ENCODE measurements around the gene DDX52.
"Not testable (repeated sequence)": the region's sequence is repeated elsewhere in the genome, so short reads cannot be mapped to it uniquely, and the experiment has no call there.

The DDX52 gene, protein sequence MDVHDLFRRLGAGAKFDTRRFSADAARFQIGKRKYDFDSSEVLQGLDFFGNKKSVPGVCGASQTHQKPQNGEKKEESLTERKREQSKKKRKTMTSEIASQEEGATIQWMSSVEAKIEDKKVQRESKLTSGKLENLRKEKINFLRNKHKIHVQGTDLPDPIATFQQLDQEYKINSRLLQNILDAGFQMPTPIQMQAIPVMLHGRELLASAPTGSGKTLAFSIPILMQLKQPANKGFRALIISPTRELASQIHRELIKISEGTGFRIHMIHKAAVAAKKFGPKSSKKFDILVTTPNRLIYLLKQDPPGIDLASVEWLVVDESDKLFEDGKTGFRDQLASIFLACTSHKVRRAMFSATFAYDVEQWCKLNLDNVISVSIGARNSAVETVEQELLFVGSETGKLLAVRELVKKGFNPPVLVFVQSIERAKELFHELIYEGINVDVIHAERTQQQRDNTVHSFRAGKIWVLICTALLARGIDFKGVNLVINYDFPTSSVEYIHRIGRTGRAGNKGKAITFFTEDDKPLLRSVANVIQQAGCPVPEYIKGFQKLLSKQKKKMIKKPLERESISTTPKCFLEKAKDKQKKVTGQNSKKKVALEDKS

DNA sequence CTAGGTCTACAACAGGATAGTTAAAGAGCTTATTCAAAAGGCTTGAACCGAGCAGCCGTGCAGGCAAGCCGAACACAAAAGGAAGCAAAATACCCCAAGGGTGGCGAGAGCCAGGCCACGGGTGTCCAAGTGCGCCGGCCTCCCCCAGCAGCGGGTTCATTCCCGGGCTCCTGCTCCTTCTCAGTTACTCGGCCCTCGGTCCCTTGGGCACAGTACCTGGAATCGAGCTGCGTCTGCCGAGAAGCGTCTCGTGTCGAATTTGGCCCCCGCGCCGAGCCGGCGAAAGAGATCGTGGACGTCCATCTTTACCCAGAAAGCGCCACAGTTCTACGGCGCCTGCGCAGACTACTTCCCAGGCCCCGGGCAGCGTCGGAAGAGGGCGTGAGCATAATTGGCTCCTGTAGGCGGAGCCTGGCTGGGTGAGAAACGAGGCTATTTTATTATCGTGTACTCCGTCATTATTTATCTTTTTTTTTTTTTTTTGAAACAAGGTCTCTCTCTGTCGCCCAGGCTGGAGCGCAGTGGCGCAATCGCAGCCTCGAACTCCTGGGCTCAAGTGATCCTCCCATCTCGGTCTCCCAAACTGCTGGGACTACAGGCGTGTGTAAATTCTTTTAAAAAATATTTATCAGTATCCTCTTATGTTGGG is at the start of gene DDX52:
TSS of gene DDX52 (minus strand) at position 329 of the 649 bp plus-strand sequence. CDS start at position 303, 26 bp downstream.
- peak; percentile 67 to 85 (median 80) for DNase-seq

DNA sequence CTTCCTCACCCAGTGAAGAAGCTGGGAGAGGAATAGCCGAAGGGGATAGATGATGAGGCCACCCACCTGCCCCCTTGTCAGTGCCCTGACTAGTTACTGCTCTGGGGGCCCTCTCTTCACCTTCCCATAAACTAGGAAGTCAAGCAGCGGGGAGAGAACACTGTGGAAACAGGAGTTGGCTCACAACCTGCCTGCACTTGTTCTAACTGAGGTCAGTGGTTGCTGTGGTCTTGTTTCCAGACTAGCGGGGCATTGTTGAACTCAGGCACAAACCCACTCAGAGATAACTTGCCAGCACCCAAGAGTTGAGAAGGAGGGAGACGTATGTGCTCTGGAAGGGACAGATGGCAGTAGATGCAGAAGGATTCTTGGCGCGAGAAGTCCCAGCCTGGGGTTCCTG is 48.6 kb upstream of the DDX52 start:
- DNase-seq, result no peak

DNA sequence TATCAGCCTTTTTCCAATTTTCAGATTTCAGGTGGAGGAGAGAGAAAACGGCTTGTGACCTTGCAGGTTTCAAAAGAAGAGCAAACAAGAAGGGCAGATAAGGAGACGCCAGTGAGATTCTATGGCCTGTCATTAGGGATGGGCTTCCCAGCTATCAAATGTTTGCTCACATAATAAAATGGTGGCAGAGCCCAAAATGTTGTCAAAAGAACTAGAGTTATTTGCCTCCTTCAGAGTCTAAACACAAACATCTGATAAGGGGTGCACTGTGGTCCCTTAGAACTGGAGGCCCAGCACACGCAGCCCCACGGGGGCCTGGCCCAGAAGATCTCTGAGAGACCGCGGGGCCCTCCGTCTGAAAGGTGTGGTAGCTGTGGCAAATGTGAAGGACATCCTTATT is 46.1 kb upstream of the DDX52 start:
- DNase-seq, result no peak

DNA sequence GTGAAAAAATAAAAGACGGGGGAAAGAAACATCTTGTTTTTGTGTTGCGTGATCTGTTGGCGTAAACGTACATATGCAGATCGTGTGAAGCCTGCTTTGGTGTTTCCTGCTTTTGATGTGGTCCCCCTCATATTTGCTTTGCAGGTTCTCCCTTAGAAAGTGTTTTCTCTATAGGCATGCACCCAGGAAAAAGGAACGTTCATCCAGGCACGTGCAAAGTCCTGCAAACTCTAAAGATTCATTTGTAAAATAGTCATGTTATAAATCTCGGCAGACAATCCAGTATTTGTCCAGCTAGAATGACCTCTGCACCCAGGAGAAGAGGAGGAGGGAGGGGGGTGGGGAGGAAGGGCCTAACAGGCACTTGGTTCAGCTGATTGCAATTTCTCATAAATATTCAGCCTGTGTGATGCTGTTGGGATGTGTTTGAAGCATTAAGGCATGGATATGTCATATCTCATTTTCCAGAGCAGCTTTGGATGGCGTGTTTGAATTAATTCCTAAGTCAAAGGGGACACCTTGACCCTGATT is 40.3 kb upstream of the DDX52 start:
- DNase-seq, result peak in 2 of 6 experiments; percentile 8 to 15

GRCh38 chr17:37682007-37682406 is 38.8 kb upstream of the DDX52 start:
- no peak for DNase-seq

GRCh38 chr17:37679995-37680394 is 36.7 kb upstream of the DDX52 start:
- not testable (repeated sequence) for DNase-seq

GRCh38 chr17:37678036-37678435 is 34.8 kb upstream of the DDX52 start:
- DNase-seq, result no peak

DNA sequence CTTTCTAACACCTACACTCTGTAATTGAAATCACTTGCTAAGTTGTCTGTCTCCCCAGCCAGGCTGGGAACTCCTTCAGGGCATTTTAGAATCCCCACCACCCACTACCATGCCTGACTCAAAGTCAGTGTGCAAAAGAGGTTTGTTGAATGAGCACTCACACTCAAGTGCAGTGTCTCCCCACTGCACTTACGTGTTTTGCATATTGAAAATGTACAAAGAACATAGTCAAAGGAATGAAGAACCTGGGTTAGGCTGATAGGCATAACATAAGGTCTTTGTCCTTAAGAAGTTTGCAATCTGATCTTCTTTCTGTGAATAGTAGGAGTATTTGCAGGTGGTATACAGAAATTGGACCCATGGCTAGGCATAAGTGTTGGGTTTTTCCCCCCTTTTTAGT is 33.8 kb upstream of the DDX52 start:
- no peak for DNase-seq

- DNase-seq, result no peak
Observed at GRCh38 chr17:37676115-37676925, 33.1 kb upstream of the DDX52 start.

GRCh38 chr17:37674511-37674910 is 31.3 kb upstream of the DDX52 start:
- DNase-seq, result no peak

DNA sequence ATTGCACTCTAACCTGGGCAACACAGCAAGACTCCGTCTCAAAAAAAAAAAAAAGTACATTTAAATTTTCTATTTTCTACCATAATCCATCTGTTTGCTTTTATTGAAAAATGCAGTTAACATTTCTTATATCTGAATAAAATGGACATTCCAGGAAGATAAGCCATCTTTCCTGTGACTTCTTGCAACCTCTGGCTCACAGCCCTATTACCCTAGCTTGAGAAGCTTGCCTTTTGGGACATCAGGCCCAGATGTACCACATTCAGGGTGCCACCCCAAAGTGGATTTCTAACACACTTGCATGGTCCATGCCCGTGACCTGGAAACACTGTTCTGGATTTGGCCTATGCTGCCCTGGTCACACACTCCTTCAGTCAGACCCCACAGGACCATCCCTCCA is 30.1 kb upstream of the DDX52 start:
- no peak for DNase-seq

DNA sequence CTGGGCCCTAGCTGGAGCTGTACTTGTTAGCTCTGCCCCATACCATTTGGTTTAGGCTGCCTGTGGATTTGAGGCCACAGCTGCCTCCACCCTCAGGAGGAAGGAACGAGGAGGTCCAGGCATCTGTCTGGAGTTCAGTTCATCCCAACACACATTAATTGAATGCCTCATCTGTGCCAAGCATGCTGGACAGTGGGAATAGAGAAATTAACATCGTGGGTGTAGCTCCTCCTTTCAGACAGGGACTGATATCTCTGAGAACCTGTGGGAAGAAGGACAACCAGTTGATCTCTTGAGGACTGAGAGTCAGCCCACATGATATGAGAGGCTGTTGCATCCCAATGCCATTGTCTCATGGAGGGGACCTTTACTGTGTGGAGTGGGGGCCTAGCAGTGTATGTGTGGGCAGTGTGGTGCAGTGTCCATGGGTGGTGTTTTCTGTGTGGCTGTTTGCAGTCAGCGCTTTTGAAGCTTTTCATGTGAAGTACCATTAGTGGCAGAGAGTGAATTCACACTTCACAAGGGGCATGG is 29.4 kb upstream of the DDX52 start:
- no peak for DNase-seq

DNA sequence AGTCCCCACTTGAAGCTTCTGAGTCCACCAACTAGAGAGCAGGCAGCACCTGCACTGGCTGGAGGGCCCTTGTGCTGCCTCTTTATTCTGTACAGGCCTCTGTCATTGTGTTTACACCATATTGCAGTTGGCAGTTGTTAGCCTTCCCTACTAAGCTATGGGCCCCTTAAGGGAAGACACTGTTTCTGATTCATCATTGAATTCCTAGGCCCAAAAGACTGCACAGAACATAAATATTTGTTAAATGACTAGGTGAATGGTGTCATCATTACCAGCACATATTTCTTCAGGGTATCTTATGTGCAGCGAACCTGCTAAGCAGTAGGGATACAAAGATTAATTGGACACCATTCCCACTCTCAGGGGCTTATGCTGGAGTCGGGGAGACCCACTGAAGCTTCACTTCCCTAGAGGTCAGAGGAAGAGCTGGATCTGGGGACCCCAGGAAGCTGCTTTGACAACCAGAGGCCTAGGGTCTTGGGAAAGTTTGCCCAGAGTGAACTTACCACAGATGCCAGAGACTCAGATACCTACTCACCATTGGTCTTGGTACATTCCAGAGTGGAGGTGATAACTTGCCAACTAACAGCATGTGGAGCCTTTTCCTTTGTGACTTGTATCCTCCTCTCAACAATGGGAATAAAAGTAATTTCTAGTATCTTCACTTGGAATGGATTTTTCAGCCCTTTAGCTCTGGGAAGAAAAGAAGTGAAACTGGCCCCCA is 28.7 kb upstream of the DDX52 start:
- no peak for DNase-seq

GRCh38 chr17:37671028-37671823 is 28.0 kb upstream of the DDX52 start:
- DNase-seq, result no peak

DNA sequence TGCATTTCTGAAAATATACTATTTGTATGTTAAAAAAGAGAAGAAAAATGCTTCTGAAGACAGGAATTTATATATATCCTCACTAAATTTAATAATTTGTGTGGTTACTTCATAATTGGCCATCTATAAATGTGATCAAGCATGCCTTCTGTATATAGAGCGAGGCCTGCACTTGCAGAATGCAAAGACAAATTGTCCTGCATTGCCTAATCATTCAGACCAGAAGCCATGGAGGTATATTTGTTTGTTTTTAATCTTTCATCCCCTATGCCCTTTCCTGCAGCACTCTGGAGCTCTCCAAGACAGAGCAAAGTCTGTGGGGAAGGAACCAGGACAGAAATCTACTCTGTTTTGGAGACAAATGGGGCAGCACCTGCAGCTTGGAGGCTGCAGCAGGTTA is 23.8 kb upstream of the DDX52 start:
- no peak for DNase-seq

- no peak for DNase-seq
Observed at GRCh38 chr17:37664214-37664613, 21.0 kb upstream of the DDX52 start.

GRCh38 chr17:37662353-37662752 is 19.1 kb upstream of the DDX52 start:
- DNase-seq, result no peak

- DNase-seq, result no peak
Observed at GRCh38 chr17:37661400-37662014, 18.3 kb upstream of the DDX52 start.

- DNase-seq, result no peak
Observed at GRCh38 chr17:37659925-37660324, 16.7 kb upstream of the DDX52 start.

DNA sequence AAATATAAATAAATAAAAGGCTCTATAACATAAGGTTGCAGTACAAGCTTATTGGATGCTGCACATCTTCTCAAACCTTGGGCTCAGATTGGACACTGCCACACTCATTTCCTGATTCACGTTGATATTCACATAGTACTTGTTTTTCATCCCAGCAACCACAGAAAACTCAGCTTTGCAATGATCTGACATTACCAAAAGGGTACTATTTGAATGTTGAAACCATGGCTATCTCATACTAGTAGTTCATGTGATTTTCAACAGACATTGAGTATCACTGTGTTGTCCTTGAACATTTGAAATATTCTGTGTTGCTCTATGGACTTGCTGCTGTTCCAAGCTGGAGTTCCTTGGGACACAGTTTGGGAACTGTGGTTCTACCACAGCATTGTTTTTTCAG is 14.0 kb upstream of the DDX52 start:
- no peak for DNase-seq

- no peak for DNase-seq
Observed at GRCh38 chr17:37651849-37652248, 8.6 kb upstream of the DDX52 start.

All from stimulated activated naive CD4-positive, alpha-beta T cell (primary cell).